GM18909 (cell line): ENCODE measurements around the gene NPB.

Source experiments
- ATAC-seq: cut with Tn5 transposase; IDR thresholded peaks from one replicate; pipeline ENCODE4 v1.9.1; 2021; ENCODE audit warnings: mild to moderate bottlenecking; ENCODE audit not compliant: unreplicated experiment, poor library complexity

The NPB gene

DNA sequence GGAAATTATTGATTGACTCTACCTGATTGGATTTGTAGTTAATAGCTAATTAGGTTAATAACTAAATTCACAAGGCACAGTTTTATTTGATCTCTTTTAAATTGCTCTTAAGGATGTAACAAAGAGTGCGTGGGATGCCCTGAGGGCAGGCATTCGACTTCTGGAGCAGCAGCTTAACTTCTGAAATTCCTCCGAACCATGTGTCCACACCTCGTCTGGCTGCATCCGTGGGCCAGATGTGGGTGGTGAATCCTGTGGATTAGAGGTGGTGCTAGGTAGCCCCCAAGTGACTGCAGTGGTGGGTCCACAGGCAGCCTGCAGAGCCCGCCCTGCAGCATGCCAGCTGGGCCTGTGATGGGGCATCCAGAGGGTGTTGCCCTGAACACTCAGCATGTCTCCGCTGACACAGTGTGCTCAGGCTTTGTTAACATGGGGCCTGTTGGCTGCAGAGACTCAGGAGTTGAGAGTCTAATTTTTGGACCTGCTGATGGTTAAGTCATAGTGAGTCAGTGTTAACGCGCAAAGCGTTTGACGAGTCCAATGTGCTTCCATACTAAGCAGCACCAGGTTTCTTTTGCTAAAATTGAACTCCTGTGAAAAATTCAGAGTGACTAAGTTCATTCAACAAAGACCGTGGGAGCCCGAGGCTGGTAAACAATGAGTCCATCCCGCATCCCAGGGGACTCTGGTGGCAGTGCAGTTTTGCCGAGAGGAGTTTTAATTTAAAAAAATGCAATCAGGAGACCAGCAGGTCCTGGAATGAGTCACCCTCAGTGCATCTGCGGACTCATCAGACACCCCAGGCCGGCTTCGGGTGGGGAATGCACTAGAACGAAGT is 3.8 kb upstream of the NPB start:
- ATAC-seq = no peak

DNA sequence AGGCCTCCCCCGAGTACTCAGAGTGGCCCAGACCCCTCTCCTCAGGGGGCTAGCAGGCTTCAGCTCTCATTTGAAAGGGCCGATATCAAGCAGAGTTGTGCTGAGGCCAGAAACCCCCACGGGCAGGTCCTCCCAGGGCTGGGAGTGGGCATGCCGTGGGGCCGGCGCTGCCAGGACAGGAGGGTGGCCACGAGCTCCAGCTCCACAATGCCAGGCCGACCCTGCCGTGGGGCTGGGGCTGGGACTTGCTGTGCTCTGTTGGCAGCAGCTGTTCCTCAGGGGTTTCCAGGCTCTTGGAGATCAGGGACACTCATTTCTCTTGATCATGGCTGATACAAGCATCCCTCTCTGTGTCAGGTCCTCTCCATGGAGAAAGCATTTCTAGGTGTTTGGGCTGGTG is 3.2 kb upstream of the NPB start:
- no peak for ATAC-seq

DNA sequence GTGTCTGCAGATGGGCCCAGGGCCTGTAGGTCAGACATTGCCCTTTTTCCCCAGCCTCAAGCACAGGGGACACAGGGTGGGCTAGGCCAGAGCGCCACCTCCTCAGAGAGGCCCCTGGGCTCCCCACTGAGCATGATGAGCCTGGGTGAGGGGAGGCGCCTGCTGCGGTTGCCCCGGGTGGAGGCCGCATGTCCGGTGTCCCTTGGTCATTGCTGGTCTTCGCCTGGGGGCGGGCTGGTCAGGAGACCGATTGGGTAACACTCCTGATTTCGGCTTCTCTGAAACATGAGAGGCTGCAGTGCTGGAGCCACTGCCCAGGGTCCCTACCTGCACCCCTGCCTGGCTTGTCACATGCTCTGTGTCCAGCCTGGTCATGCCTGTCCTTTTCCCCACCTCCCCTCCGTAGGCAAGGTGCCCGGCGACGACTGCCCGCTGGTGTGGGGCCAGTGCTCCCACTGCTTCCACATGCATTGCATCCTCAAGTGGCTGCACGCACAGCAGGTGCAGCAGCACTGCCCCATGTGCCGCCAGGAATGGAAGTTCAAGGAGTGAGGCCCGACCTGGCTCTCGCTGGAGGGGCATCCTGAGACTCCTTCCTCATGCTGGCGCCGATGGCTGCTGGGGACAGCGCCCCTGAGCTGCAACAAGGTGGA is 2.4 kb upstream of the NPB start:
- ATAC-seq = no peak

DNA sequence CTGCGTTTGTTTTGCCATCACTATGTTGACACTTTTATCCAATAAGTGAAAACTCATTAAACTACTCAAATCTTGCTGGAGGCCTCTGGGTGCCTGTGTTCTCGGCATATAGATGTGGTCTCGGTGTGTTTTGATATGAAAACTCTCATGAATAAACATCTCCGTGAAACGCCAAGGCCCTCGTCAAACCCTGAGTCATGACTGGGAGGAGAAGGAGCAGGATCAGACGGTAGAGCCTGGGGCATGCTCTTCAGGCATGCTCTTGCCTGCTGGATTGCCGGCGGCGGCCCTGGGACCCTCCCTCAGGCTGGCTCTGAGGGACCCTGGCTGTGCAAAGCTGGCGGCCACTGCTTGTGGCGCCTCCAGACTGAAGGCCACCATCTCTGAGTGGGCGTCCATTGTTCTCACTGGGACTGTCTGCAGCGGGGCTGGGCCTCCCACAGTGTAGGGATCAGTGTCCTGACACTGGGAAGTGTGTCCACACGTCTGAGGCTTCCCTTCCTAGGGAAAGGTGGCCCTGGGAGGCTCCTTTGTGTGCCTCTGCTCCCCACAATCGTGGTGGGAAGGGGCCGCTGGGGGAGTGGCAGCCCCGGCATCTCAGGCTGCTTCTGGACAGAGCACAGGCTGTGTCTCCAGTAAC is 1.7 kb upstream of the NPB start:
- ATAC-seq = no peak

DNA sequence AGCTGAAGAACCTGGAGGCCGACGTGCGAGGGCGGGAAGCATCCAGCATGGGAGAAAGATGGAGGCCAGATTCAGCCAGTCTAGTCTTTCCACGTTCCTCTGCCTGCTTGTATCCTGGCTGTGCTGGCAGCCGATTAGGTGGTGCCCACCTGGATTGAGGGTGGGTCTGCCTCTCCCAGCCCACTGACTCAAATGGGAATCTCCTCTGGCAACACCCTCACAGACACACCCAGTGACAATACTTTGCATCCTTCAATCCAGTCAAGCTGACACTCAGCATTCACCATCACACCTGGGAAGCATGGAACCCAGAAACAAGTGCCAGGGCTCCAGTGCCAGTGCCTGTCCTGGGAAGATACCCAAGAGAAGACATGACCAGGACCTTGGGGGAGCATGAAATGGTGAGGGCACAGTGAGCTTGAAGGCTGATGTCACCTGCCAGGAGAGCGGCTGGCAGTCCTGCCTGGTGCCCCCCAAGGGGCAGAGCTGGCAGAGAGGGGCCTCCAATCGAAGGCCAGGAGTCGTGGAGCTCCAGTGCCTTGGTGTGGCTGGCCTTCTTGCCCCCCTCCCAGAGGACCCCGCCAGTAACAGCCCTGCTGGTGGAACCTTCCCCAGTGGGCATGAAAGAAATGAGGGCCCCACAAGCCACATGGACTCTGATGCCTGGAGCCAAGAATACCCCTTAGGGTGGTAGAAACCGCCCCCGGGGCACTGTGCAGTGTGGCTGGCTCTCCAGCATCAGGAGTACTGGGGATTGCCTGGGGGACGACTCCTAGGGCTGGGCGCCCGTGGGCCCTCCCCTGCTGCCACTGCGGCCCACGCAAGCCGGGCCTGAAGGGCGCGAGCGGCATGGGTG is 643 bp upstream of the NPB start:
- no peak for ATAC-seq

DNA sequence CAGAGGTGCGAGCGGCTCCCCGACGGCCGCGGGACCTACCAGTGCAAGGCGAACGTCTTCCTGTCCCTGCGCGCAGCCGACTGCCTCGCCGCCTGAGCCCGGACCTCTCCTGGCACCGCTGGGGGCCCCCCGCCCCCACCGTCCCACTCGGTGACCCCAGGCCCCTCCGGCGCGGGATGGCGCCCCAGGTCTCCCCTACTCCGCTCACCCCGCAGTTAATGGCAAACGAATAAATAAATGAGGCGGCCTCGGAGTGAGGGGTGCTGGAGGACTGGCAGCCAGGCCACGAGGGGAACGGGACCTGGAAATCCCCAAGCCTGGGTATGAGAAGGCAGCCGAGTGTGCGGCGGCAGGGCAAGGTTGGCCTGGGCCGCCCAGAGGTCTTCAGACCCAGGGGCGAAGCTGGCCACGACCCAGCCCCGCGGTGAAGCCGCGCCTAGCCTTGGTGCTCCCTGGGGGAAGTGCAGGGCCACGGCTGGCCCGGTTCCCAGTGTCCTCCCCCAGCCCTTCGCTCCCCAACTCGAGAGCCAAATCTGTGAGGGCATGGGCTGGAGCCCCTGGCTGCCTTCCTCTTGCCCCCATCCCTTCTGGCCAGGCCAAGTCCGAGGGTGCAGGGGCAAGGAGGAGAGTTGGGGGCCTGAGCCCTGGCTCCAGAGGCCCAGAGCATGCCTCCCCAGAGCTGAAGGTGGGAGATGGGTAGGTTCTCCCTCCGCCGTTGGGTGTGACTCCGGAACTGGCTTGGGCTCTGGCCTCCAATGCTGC is 796 bp downstream of the NPB start:
- no peak for ATAC-seq

DNA sequence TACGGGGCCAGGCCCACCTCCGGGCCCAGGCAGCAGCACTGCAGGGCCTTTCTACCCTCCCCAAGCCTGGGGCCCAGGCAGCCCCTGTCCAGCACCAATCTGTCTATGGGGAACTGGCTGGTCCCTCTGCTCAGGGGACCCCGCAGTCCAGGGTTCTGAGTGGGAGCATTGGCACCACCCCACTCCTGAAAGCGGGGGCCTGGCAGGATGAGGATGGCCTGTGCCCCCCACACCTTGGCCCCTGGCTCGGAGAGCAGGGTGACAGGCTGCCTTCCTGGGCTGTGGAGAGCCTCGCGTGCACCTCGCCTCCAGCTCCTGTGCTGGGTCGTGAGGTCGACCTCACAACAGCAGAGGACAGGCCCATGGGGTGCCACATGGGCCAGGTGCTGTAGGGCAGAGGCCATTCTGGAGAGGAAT is 1.4 kb downstream of the NPB start:
- ATAC-seq = no peak

DNA sequence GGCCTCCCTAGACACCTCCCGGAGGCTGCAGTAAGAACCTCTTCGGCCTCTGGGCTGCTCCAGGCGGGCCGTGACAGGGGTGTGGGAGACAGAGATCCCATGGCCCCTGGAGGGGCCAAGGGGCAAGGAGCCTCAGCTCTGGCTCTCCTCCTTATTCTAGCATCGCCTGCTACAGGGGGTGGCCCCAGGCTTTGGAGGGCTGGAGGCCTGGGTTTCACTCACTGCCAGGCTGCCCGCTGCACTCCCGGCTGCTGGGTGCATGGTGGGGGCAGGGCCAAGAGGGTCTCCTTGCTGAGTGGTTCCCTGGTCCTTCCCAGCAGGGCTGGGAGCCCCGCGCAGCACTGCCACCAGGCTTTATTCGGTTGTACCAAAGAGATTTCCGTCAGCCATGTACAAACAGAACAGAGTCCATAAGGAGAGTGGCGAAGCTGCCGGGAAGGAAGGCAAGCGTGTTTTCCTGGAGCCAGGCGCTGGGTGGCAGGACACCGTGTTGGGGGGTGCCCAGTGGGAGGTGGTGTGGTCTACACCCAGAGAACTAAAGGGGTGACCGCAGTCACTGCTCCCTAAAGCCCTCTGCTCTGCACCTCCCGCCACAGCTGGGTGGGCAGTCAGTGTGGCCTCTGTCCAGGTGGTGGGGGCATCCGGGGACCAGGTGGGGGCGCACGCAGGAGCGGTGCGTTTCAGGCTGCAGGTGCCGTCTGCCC is 2.0 kb downstream of the NPB start:
- no peak for ATAC-seq

DNA sequence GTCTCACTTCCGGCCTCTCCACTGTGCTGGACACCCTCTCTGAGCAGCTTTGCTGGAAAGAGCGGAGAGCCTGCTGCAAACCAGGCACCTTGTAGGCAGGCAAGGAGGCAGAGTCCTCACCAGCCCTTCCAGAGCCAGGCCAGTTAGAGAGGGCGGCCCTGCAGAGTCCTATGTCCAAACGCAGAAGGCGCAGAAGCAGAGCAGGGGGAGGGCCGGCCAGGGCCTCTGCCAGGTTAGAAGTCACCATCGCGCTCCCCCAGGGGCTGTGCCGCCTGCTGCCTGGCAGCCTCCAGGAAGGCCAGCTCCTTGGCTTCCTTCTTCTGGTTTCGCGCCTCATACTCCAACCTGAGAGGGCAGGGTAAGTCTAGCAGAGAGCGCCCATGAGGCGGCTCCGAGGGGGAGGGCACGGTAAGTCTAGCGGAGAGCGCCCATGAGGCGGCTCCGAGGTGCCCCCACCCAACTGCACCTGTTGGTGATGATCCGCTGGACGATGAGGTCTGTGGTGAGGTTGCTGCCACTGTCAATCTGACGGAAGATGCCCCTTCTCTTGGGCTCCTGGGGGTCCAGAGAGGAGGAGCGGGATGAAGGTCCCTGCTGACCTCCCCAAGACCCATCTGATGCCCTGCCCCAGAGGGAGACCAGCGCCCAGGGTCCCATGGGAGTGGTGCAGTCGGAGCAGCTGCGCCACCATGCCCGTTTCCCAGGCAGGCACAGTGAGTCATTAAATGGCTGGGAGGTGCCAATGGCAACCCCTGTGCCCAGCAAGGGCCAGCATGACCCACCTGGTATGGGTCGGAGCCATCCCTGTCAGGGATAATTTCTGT is 2.8 kb downstream of the NPB start:
- no peak for ATAC-seq

DNA sequence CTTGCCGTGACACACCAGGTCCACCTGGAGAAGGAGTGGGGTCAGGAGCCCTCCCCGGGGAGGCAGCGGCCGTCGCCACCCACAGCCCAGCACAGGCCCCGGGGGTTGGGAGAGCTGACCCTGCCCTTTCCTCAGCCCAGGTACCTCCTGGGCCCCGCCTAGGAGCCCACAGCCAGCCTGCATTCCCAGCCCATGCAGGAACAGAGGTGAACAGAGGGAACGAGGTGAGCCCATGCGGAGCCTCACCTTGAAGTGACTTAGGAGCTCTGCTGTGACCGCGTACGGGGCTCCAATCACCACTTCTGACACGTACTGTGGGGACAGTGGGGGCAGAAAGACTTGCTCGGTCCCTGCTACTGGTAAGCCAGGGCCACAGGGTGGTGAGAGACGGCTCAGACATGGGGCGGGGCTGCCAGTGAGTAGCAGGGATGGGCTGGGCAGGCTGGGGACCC is 3.4 kb downstream of the NPB start:
- no peak for ATAC-seq

DNA sequence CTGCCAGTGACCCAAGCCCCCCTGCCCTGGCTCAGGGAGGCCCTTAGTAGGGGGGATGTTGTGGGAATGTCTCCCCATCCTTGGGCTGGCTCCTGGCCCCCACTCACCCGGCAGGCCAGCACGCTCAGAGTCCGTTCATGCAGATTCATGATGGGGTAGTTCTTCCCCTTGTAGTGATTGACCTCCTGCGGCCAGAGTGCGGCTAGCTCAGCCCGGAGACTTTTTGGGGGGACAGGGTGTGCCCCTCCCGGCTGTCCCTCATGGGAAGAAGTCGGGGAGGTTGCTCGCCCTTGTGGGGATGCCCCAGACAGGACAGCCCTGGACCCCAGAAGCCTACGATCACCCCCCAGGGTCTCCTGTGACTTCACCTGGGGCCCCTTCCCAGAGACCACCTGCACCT is 4.0 kb downstream of the NPB start:
- ATAC-seq = no peak

DNA sequence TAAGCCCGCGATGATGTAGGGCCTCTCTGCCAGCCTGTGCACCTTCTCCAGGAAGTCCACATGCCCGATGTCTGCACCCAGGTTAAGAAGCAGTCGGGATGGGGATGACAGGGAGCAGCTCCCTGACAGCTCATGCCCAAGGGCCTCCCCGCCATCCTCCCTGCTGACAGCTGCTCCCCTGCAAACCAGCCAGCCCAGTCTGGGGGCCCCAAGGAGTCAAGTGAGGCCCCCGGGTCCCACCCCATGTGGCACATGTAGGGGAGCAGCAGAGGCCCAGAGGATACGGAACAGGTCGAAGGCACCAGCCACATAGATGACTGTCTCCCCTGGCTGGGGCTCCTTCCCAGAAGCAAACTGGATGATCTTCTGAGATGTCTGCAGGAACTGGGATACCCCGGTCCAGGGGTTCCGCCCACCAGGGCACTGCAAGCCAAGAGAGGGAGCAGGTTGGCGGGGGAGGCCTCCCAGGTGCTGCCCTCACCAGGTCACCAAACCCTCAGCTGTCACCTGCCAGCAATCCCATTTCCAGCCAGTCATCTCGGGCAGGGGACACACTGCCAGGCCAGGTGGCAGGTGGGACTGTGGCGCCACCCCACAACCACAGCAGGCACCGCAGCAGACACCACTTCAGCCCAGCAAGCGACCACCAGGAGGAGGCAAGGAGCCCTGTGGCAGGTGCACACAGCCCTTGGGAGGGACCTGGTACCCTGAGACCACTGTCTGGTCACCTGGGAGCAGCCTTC is 4.6 kb downstream of the NPB start:
- no peak for ATAC-seq

DNA sequence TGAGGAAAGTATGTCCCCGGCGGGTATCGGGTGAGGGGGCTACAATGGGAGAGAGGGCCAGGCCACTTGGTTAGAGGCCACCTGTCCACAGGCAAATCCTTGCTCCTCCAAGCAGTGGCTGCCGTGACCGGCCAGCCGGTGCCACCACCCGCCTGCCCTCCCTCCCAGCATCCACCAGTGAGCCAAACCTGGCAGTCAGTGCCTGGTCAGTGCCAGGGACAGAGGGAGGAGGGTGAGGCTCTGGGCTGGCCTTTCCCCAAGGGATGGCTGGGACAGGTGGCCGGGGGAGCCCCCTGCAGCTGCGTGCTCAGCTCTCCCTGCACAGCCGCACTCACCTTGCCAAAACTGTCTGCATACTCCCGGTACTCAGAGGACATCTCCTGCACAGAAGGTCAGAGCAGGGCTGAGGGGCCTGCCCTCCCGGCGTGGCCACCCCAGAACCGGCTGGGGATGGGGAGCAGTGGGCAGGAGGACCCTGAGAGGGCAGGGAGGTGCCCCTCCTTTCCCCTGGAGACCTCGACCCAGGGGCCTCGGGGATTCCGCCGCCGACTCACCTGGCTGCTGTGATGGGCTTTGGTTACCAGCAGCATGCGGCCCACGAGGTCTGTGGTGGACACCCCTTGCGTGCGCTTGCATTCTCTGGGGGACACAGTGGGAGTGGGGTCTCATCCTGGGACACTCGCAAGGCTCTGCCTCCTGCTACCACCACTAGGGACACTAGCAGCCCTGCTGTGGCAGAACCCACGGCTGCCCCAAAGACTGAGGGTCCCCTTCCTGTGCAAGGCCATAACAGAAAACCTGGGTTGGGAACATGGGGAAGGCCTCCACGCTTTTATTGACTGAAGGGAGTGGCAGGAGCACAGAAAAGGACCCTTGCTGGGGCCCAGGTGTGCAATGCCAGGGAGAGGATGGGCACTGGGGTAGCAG is 5.4 kb downstream of the NPB start:
- no peak for ATAC-seq

DNA sequence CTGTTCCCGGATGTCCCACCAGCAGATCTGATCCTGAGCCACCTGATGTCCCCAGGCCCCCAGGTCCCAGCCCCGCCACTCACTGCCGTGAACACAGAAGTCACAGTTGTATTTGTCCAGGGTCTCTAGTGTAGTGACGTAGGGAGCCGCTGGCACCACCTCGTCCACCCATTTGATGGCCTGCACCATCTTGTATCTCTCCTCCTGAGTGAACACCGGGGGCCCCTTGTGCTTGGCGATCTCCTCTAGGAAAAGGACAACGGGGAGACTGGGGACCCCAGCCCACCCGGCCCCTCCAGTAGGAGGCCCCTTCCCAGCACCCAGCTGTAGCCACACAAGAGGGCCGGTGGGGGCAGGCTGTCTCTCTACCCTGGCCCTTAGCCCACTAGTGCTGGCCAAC is 6.8 kb downstream of the NPB start:
- ATAC-seq = no peak

DNA sequence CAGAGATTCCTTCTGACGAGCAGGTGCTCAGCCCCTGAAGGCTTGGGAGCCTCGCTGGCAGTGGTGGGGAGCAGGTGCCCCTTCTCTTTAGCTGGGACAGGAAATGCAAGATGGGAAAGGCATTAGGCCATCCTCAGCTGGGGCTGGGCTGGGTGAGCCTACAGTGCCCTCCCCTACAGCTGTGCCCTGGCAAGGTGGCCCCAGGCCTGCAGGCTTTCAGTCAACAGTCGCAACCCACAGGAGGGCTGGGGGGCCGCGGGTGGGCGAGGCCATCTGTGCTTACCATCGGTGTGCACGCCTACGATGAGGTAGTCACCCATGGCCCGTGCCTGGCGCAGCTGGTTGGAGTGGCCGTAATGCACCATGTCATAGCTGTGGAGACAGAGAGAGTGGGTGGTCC is 7.2 kb downstream of the NPB start:
- no peak for ATAC-seq

DNA sequence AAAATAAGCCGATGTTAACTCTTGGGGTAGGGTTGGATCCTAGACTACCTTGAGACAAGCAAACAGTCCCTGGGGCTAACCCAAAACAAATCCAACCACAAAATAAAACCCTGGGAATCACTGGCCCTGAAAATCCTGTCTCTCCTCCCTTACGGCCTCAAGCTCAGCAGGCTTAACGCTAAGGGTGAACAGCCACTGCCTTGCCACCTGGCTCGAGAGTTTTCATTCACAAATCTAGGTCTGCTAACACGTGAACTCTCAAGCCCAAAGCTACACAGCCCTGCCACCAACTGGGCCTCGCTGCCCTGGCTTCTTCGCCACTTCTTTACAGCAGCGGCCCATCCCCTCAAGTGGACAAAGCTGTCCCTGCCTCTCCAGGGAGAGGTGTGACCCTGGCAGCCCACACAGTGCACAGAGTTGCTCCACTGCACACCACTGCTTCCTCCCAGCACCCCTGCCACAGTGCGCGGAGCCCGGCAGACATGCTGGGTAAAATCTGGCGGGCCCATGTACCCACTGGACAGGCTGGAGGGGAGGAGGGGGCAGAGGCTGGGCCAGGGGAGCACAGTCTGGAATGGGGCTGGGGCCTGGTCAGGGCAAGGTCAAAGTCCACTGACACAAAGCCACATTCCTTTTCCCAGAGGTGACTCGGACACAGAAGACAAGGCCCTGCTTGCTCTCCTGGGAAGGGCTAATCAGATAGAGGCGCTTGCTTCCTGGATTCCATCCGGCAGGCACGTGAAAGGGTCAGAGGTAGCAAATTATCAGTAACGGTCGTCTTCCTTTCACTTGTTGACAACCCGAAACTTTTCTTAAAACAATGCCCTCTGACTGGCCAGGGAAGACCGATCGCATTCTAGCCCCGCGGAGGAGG is 8.2 kb downstream of the NPB start:
- no peak for ATAC-seq
